ENCODE measurements around the gene CHD2. TPM values are rescaled to one million over a fixed set of nuclear protein-coding genes. Genes with fewer than 3 reads are reported as not detected.

The CHD2 gene
- total and polyA plus RNA-seq, 10 of the 15 experiments (the other 5 are each of a cell fraction or from before 2014, with no cell fraction given), result 38.1 to 94.7 (median 63.3) TPM

- 43% methylated on average over 32 of the region's 32 CpGs for WGBS (ENCODE audit: insufficient coverage, insufficient replicate concordance, low lambda C conversion rate, missing lambda C conversion rate)
- CTCF ChIA-PET, result no interaction called here
Observed at GRCh38 chr15:93051236-93052089, 151.3 kb downstream of the CHD2 start.

More at GRCh38 chr15:93051236-93052089, 151.3 kb downstream of the CHD2 start:
- Histone ChIP-seq H3K27me3 (replicated peaks in 1 of 2; ENCODE audit: control insufficient read depth in 2 of 2, insufficient read depth in 2 of 2, low read length in 1 of 2) (no peaks in the 10 kb centered on the region; a peak in 1 of 4 replicates), H3K27ac (ENCODE audit: control insufficient read depth, insufficient read depth) (no peak overlapping the region), H3K9ac (ENCODE audit: control insufficient read depth, insufficient read depth, low read length) (no peak overlapping the region), H4K20me1 (ENCODE audit: control insufficient read depth, insufficient read depth) (no peaks in the 10 kb centered on the region), H2AFZ (ENCODE audit: control insufficient read depth, low read depth, low read length) (no peak overlapping the region), H3K79me2 (ENCODE audit: control insufficient read depth, insufficient read depth, low read length) (no peaks in the 10 kb centered on the region), H3K9me3 (replicated peaks; ENCODE audit: control insufficient read depth, insufficient read depth, low read length) (no peaks in the 10 kb centered on the region), H3K36me3 (ENCODE audit: control insufficient read depth in 2 of 2, insufficient read depth in 2 of 2, low read length in 1 of 2) (no peaks in the 10 kb centered on the region), H3K4me3 (no peak overlapping the region), H3K4me2 (ENCODE audit: control insufficient read depth, insufficient read depth) (no peak overlapping the region), H3K4me1 (ENCODE audit: control insufficient read depth, insufficient read depth, low read length) (no peaks in the 10 kb centered on the region)
- BruUV-seq (replicated peaks), result no TSS peak
- ChIA-PET POLR2A (no interaction called here), SMC1A (ENCODE audit: uncharacterized antibody, unreplicated experiment) (no interaction called here), RAD21 (ENCODE audit: unreplicated experiment) (no interaction called here)
- in situ Hi-C loops (cut with MboI), result no loop called here
- no peak for DNase-seq (ENCODE audit: low read depth, low spot score)
- no peak for FAIRE-seq
- no peak for ATAC-seq
- no peak for TF ChIP-seq IKZF2 (IDR thresholded peaks at IDR 0.05)
- no peak for TF ChIP-seq MTA3 (IDR thresholded peaks at IDR 0.05; ENCODE audit: borderline replicate concordance, low read length)
- no peak for TF ChIP-seq EP300 (IDR thresholded peaks at IDR 0.05; ENCODE audit: borderline replicate concordance in 1 of 2, control insufficient read depth in 1 of 2, low read depth in 2 of 2, low read length in 2 of 2)
- no peak for TF ChIP-seq MYB (IDR thresholded peaks at IDR 0.05; ENCODE audit: borderline replicate concordance, low read depth, low read length)
- TF ChIP-seq RELB (IDR thresholded peaks at IDR 0.05; ENCODE audit: low read depth), result no peak
- no peak for TF ChIP-seq ESRRA (IDR thresholded peaks at IDR 0.05; ENCODE audit: low read length)
- intact Hi-C loops (cut with micrococcal nuclease; ENCODE audit: unreplicated experiment), result loop anchor here (1.0 kb wide), 1 partner anchor 16 kb away; no protein-coding TSS in a partner anchor

Measured in GM12878 (cell line).